Cardiac muscle cell (in vitro differentiated cells and primary cell): ENCODE results near the gene PEF1. TPM values are rescaled to one million over a fixed set of nuclear protein-coding genes. Genes with fewer than 3 reads are reported as not detected.

Experiments
- DNase-seq, 2 donors: peaks; one replicate each; pipeline versions ENCODE4 v3.0.0 to v3.0.0-alpha.2; 2010 to 2017; ENCODE audit warnings: low read depth in 1 of 2, low spot score in 1 of 2
- H3K27ac ChIP-seq: fragments of 200-600 bp; sonication (generic); 2 replicates; pipeline ENCODE4 v1.5.1; 2016
- H3K27me3 ChIP-seq: fragments of 200-600 bp; sonication (generic); 2 replicates; pipeline ENCODE4 v1.6.0; 2016; ENCODE audit warnings: control low read depth
- H3K36me3 ChIP-seq: fragments of 200-600 bp; sonication (generic); 2 replicates; pipeline ENCODE4 v1.5.1; 2016; ENCODE audit warnings: control low read depth
- H3K4me1 ChIP-seq: fragments of 200-600 bp; sonication (generic); 2 replicates; pipeline ENCODE4 v1.8.1; 2017; ENCODE audit warnings: low read depth, mild to moderate bottlenecking, mixed run types
- H3K4me3 ChIP-seq: fragments of 200-600 bp; sonication (generic); 2 replicates; pipeline ENCODE4 v1.5.1; 2016; ENCODE audit warnings: mild to moderate bottlenecking
- H3K9me3 ChIP-seq: fragments of 200-600 bp; sonication (generic); 2 replicates; pipeline ENCODE4 v1.5.1; 2017; ENCODE audit warnings: low read depth, mild to moderate bottlenecking, control low read depth
- CTCF ChIP-seq: IDR thresholded peaks from 2 replicates; pipeline ENCODE4 v1.5.1; 2012; ENCODE audit warnings: low read depth, mild to moderate bottlenecking, low read length
- polyA plus RNA-seq: library from polyadenylated mRNA; unstranded; fragments of >200 nt; fragmentation: Nextera tagmentation; extraction: Ambion mirVana; gene quantifications from 2 replicates; pipeline ENCODE4 v1.2.1, GENCODE V29; 2016
- total RNA-seq: library from RNA; depleted of rRNA; stranded (reverse); fragments of >200 nt; gene quantifications from 2 replicates; pipeline ENCODE4 v1.2.3, GENCODE V29; 2016

The PEF1 gene
- total and polyA plus RNA-seq, 2 experiments from 2014 or later, result 89.3 to 97.8 TPM

- no peaks in the 10 kb centered on the region for H3K36me3 ChIP-seq
- DNase-seq, result no peak
Observed at GRCh38 chr1:31655104-31655503, 10.4 kb upstream of the PEF1 start.

GRCh38 chr1:31654474-31654776, 9.7 kb upstream of the PEF1 start:
- peaks cover 4% of the 10 kb centered on the region for H3K4me1 ChIP-seq
- DNase-seq, result no peak
- TF ChIP-seq CTCF, result no peak
- no peaks in the 10 kb centered on the region for H3K27me3 ChIP-seq
- H3K9me3 ChIP-seq, result no peaks in the 10 kb centered on the region
- no peaks in the 10 kb centered on the region for H3K36me3 ChIP-seq
- no peak overlapping the region for H3K4me3 ChIP-seq
- no peak overlapping the region for H3K27ac ChIP-seq

More at GRCh38 chr1:31655104-31655503, 10.4 kb upstream of the PEF1 start:
- H3K27me3 ChIP-seq, result no peaks in the 10 kb centered on the region
- TF ChIP-seq CTCF, result no peak
- no peak overlapping the region for H3K4me3 ChIP-seq
- no peaks in the 10 kb centered on the region for H3K9me3 ChIP-seq
- peaks cover 4% of the 10 kb centered on the region for H3K4me1 ChIP-seq
- no peak overlapping the region for H3K27ac ChIP-seq

GRCh38 chr1:31653717-31654473, 9.2 kb upstream of the PEF1 start:
- no peak overlapping the region for H3K4me3 ChIP-seq
- no peaks in the 10 kb centered on the region for H3K36me3 ChIP-seq
- no peak for TF ChIP-seq CTCF
- no peaks in the 10 kb centered on the region for H3K9me3 ChIP-seq
- DNase-seq, result no peak
- H3K27me3 ChIP-seq, result no peaks in the 10 kb centered on the region
- H3K27ac ChIP-seq, result no peak overlapping the region
- peaks cover 4% of the 10 kb centered on the region for H3K4me1 ChIP-seq

GRCh38 chr1:31652891-31653499, 8.3 kb upstream of the PEF1 start:
- H3K9me3 ChIP-seq, result no peaks in the 10 kb centered on the region
- H3K4me1 ChIP-seq, result peaks cover 11% of the 10 kb centered on the region
- no peak for DNase-seq
- no peaks in the 10 kb centered on the region for H3K27me3 ChIP-seq
- no peak for TF ChIP-seq CTCF
- no peaks in the 10 kb centered on the region for H3K36me3 ChIP-seq
- no peak overlapping the region for H3K4me3 ChIP-seq
- no peak overlapping the region for H3K27ac ChIP-seq

- Histone ChIP-seq H3K4me1 (peaks cover 15% of the 10 kb centered on the region), H3K27ac (no peak overlapping the region), H3K9me3 (no peaks in the 10 kb centered on the region), H3K27me3 (no peaks in the 10 kb centered on the region), H3K36me3 (no peaks in the 10 kb centered on the region), H3K4me3 (no peak overlapping the region)
- DNase-seq, result no peak
- no peak for TF ChIP-seq CTCF
Observed at GRCh38 chr1:31651766-31652165, 7.1 kb upstream of the PEF1 start.
